Hepatocyte (in vitro differentiated cells): ENCODE results near the gene MADD.

Experiments
- CTCF ChIP-seq: fragments of 200-600 bp; sonication (generic); IDR thresholded peaks from 2 replicates; pipeline ENCODE4 v1.5.1; 2016; ENCODE audit warnings: antibody characterized with exemption, mild to moderate bottlenecking; ENCODE audit not compliant: poor library complexity
- EZH2 ChIP-seq: fragments of 200-600 bp; sonication (generic); IDR thresholded peaks from 2 replicates; pipeline ENCODE4 v1.6.1; 2016; ENCODE audit warnings: antibody characterized with exemption, mild to moderate bottlenecking, borderline replicate concordance

- no peak for TF ChIP-seq CTCF
- no peak for TF ChIP-seq EZH2
Observed at GRCh38 chr11:47377571-47378009, 107.7 kb downstream of the MADD start.
